Endothelial cell of umbilical vein (primary cell): ENCODE results near the gene CHIC2. TPM values are rescaled to one million over a fixed set of nuclear protein-coding genes. Genes with fewer than 3 reads are reported as not detected.
A peak's percentile ranks its signal among the peaks of the same experiment; 100 is the strongest.

ENCODE experiments used
- BruUV-seq: library from RNA; stranded (reverse); fragments of 400-500 nt; replicated peaks from 2 replicates; lab custom pipeline; 2021; lab: Mats Ljungman, UMichigan
- CTCF ChIA-PET: fragments of 300-600, 350-600 bp; sonication (Branson Sonifier 250); formaldehyde crosslinking; loops from one replicate; lab custom pipeline; 2021; ENCODE audit warnings: antibody characterized with exemption, inconsistent platforms; lab: Charles Lee
- POLR2A ChIA-PET: fragments of 300-600, 350-600 bp; sonication (Branson Sonifier 250); formaldehyde crosslinking; loops from one replicate; lab custom pipeline; 2021; ENCODE audit warnings: antibody characterized with exemption, inconsistent platforms; lab: Charles Lee
- DNase-seq: peaks from one replicate; pipeline ENCODE4 v3.0.0-alpha.2; 2011; ENCODE audit warnings: low read depth, low spot score
- FAIRE-seq: peaks from 2 replicates; lab custom pipeline; 2011; peaks lifted over from hg19 to GRCh38; lab: Jason Lieb, UNC
- H2AFZ ChIP-seq: 2 replicates; pipeline ENCODE4 v1.6.0; 2012; ENCODE audit warnings: low read depth, low read length, control low read depth, inconsistent platforms
- H3K27ac ChIP-seq: 2 replicates; pipeline ENCODE4 v1.5.1; 2011; ENCODE audit warnings: low read depth, mild to moderate bottlenecking, control low read depth, low read length, moderate library complexity; ENCODE audit not compliant: insufficient read depth
- H3K27me3 ChIP-seq, 2 experiments: 2 replicates each; pipeline versions ENCODE4 v1.6.0 to v1.6.1; 2011; ENCODE audit warnings: low read length in 2 of 2, mixed read lengths in 1 of 2; ENCODE audit not compliant: control insufficient read depth in 2 of 2, insufficient read depth in 2 of 2
- H3K36me3 ChIP-seq, 2 experiments: 2 replicates in 1 of 2; 3 replicates in 1 of 2; pipeline ENCODE4 v1.5.1; 2011; ENCODE audit warnings: low read length in 2 of 2, mild to moderate bottlenecking in 1 of 2, moderate library complexity in 1 of 2; ENCODE audit not compliant: control insufficient read depth in 2 of 2, insufficient read depth in 2 of 2; ENCODE audit errors: extremely low read depth in 1 of 2
- H3K4me1 ChIP-seq: 3 replicates; pipeline ENCODE4 v1.5.1; 2011; ENCODE audit warnings: mild to moderate bottlenecking, low read length; ENCODE audit not compliant: control insufficient read depth, insufficient read depth; ENCODE audit errors: extremely low read depth
- H3K4me2 ChIP-seq: 2 replicates; pipeline ENCODE4 v1.6.1; 2011; ENCODE audit warnings: low read length, control low read depth, mixed read lengths; ENCODE audit not compliant: insufficient read depth
- H3K4me3 ChIP-seq, 3 experiments: fragments of 200-600 bp in 1 of 3; sonication (generic), shearing (Covaris generic) in 1 of 3; replicated peaks in 1 of 3; 2 replicates each; pipeline ENCODE4 v1.5.1; 2011 to 2016; ENCODE audit warnings: control low read depth in 3 of 3, low read length in 3 of 3, mild to moderate bottlenecking in 2 of 3, inconsistent platforms in 1 of 3, low read depth in 1 of 3, moderate library complexity in 1 of 3; ENCODE audit not compliant: insufficient read depth in 1 of 3
- H3K79me2 ChIP-seq: 2 replicates; pipeline ENCODE4 v1.6.0; 2012; ENCODE audit warnings: low read length, inconsistent platforms; ENCODE audit not compliant: control insufficient read depth, insufficient read depth
- H3K9ac ChIP-seq: replicated peaks from 2 replicates; pipeline ENCODE3; 2011; ENCODE audit warnings: low read length, control low read depth; ENCODE audit not compliant: insufficient read depth; ENCODE audit errors: extremely low read depth
- H3K9me1 ChIP-seq: replicated peaks from 3 replicates; pipeline ENCODE4 v1.6.0; 2011; ENCODE audit warnings: mild to moderate bottlenecking, low read length; ENCODE audit not compliant: control insufficient read depth, insufficient read depth; ENCODE audit errors: extremely low read depth
- H3K9me3 ChIP-seq: replicated peaks from 2 replicates; pipeline ENCODE4 v1.5.1; 2012; ENCODE audit warnings: low read length, inconsistent platforms; ENCODE audit not compliant: control insufficient read depth, insufficient read depth
- H4K20me1 ChIP-seq: replicated peaks from 2 replicates; pipeline ENCODE3; 2011; ENCODE audit warnings: mild to moderate bottlenecking, low read length; ENCODE audit not compliant: control insufficient read depth, insufficient read depth; ENCODE audit errors: extremely low read depth
- EZH2 ChIP-seq: IDR thresholded peaks from 2 replicates; pipeline ENCODE4 v1.6.1; 2012; ENCODE audit warnings: borderline replicate concordance, low read depth, mild to moderate bottlenecking, moderate library complexity, low read length, inconsistent platforms; ENCODE audit not compliant: severe bottlenecking
- FOS ChIP-seq: IDR thresholded peaks from 2 replicates; pipeline ENCODE4 v1.6.1; 2011; ENCODE audit warnings: mild to moderate bottlenecking, low read length, moderate library complexity, borderline replicate concordance; ENCODE audit not compliant: insufficient read depth
- GATA2 ChIP-seq: IDR thresholded peaks from 2 replicates; pipeline ENCODE4 v1.7.0; 2011; ENCODE audit warnings: low read depth, mild to moderate bottlenecking, moderate library complexity, mixed read lengths, low read length; ENCODE audit not compliant: insufficient read length, insufficient read depth
- JUN ChIP-seq: IDR thresholded peaks from 2 replicates; pipeline ENCODE4 v1.6.1; 2011; ENCODE audit warnings: borderline replicate concordance, low read depth; ENCODE audit not compliant: insufficient read length, insufficient read depth
- MAX ChIP-seq: IDR thresholded peaks from 2 replicates; pipeline ENCODE4 v1.6.1; 2011; ENCODE audit not compliant: insufficient read depth, insufficient read length
- MYC ChIP-seq: IDR thresholded peaks from one replicate; pipeline ENCODE4 v1.6.1; 2011; ENCODE audit warnings: mild to moderate bottlenecking, low read depth, low read length
- POLR2A ChIP-seq: IDR thresholded peaks from 2 replicates; pipeline ENCODE4 v1.6.1; 2012; ENCODE audit warnings: low read depth, mild to moderate bottlenecking, control low read depth, low read length
- POLR2AphosphoS5 ChIP-seq: IDR thresholded peaks from 2 replicates; pipeline ENCODE4 v1.6.1; 2012; ENCODE audit warnings: low read depth, mild to moderate bottlenecking, control low read depth, low read length, moderate library complexity; ENCODE audit not compliant: insufficient read depth
- dilution Hi-C: fragments of 300-500 bp; cut with MboI; formaldehyde crosslinking; loops from one replicate; pipeline ENCODE4 v1.15.0; 2019; ENCODE audit warnings: low sequenced_read_pairs; ENCODE audit not compliant: extremely low pct_ligation_motif_present
- intact Hi-C: fragments of 100-400 bp; cut with micrococcal nuclease; formaldehyde crosslinking; loops from one replicate; pipeline ENCODE4 v1.10.0; 2022
- polyA plus RNA-seq, 4 experiments: library from polyadenylated mRNA; depleted of rRNA in 3 of 4; stranded (reverse) in 3 of 4; unstranded in 1 of 4; fragments of >200 nt; gene quantifications; 2 replicates each; pipeline versions ENCODE4 v1.2.1 to v1.2.3, GENCODE V29; 2011 to 2012; ENCODE audit warnings: missing spikeins in 1 of 4
- total RNA-seq: library from RNA; stranded (reverse); gene quantifications from 2 replicates; pipeline ENCODE4 v1.2.3, GENCODE V29; 2021
- TF ChIP-seq, protein P1 (sequence below), 2 donors: IDR thresholded peaks; 1 replicate in 1 of 2; 2 replicates in 1 of 2; pipeline ENCODE4 v1.5.1; 2011; ENCODE audit warnings: low read length in 2 of 2, mild to moderate bottlenecking in 2 of 2, moderate library complexity in 2 of 2, control low read depth in 1 of 2, inconsistent platforms in 1 of 2, low read depth in 1 of 2; ENCODE audit not compliant: insufficient read depth in 1 of 2; ENCODE audit errors: extremely low read depth in 1 of 2

The CHIC2 gene
- total and polyA plus RNA-seq, 2 donors (not counting 3 experiments of a cell fraction or from before 2014, with no cell fraction given): 27.4 to 43.3 TPM

DNA sequence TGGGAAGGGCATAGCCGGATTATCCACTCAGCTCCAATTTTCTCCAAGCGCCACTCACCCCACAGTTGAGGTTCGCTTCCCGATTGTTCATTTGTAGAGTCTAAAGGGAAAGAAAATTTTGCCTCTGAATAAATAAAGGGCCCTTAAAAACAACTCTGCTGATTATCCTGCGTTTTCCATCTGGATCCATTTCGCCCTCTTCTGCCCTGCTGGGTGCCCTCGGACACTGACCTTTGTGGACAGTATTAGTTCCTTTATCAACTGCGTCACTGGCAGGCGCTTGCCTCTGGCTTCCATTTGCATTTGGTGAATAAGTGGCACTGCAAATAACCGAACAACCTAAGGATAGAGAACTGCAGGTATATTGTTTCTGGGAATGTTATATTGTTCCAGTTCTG, 45.6 kb upstream of the CHIC2 start:
- H3K9me1 ChIP-seq: no peaks in the 10 kb centered on the region
- no peaks in the 10 kb centered on the region for H3K79me2 ChIP-seq
- H3K27ac ChIP-seq: no peak overlapping the region
- no peaks in the 10 kb centered on the region for H3K9me3 ChIP-seq
- H3K4me2 ChIP-seq: peak overlapping the region; percentile 21
- no peaks in the 10 kb centered on the region for H3K36me3 ChIP-seq
- no peak overlapping the region for H3K4me3 ChIP-seq
- DNase-seq: no peak
- no TSS peak for BruUV-seq
- no peaks in the 10 kb centered on the region for H4K20me1 ChIP-seq
- H2AFZ ChIP-seq: peak overlapping the region; percentile 48
- intact Hi-C loops: no loop called here
- ChIA-PET CTCF (interaction anchor here (0.8 to 1.6 kb wide), 3 partner anchors 10 to 202 kb away, joined by 4 to 8 read pairs (median 5); no protein-coding TSS in a partner anchor), POLR2A (no interaction called here)
- H3K4me1 ChIP-seq: peaks cover 3% of the 10 kb centered on the region
- no peak overlapping the region for H3K9ac ChIP-seq
- peaks cover 34 to 51% of the 10 kb centered on the region in 2 experiments for H3K27me3 ChIP-seq
- FAIRE-seq: no peak
- dilution Hi-C loops: no loop called here
- TF ChIP-seq MAX: no peak
- TF ChIP-seq JUN: no peak
- TF ChIP-seq MYC: no peak
- TF ChIP-seq GATA2: no peak
- no peak for TF ChIP-seq POLR2A
- TF ChIP-seq, protein P1, sequence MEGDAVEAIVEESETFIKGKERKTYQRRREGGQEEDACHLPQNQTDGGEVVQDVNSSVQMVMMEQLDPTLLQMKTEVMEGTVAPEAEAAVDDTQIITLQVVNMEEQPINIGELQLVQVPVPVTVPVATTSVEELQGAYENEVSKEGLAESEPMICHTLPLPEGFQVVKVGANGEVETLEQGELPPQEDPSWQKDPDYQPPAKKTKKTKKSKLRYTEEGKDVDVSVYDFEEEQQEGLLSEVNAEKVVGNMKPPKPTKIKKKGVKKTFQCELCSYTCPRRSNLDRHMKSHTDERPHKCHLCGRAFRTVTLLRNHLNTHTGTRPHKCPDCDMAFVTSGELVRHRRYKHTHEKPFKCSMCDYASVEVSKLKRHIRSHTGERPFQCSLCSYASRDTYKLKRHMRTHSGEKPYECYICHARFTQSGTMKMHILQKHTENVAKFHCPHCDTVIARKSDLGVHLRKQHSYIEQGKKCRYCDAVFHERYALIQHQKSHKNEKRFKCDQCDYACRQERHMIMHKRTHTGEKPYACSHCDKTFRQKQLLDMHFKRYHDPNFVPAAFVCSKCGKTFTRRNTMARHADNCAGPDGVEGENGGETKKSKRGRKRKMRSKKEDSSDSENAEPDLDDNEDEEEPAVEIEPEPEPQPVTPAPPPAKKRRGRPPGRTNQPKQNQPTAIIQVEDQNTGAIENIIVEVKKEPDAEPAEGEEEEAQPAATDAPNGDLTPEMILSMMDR (IDR thresholded peaks at IDR 0.05; ENCODE audit: extremely low read depth in 1 of 2, insufficient read depth in 1 of 2, low read depth in 1 of 2, low read length in 2 of 2): no peak
- TF ChIP-seq POLR2AphosphoS5: no peak
- no peak for TF ChIP-seq FOS
- no peak for TF ChIP-seq EZH2
